HG02678 (cell line): ENCODE measurements around the gene TMBIM4.

ENCODE experiments used
- ATAC-seq: cut with Tn5 transposase; IDR thresholded peaks from one replicate; pipeline ENCODE4 v1.9.1; 2021; ENCODE audit warnings: mild to moderate bottlenecking, moderate library complexity; ENCODE audit not compliant: unreplicated experiment

Gene TMBIM4

DNA sequence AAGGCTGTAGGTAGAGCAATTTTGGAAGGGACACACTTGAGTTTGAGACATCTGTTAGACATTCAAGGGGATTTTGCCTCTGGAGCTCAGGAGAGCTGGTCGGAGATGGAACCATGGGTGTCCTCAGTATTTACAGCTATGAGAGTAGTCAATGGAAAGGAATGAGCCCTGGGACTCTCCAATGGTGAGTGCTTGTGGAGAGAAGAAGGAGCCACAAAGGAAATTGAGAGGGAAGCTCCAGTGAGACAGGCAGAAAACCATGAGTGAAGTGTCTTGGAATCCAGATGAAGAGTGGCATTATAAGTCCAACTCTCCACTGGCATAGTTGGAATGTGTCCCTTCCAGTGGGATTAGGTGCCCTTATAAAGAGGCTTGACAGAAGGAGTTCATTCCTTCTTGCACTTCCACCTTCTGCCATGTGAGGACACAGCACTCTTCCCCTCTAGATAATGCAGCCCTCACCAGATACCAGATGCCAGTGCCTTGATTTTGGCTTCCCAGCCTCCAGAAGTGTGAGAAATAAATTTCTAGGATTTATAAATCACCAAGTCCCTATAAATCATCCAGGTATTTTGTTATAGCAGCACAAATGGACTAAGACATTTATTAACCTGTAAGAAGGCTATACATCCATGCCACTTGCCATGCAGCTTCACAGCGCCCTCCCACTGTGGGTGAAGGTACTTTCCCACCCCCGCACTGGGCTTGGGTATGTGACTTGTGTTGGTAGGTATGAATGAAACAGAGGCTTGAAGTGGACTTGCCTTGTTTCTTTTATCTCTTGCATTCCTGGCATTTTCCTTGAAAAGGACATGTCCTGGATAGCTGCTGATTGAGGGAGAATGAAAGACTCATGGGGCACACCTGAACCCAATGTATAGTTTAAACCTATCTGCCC lies 66.5 kb downstream of the TMBIM4 start:
- ATAC-seq = no peak

DNA sequence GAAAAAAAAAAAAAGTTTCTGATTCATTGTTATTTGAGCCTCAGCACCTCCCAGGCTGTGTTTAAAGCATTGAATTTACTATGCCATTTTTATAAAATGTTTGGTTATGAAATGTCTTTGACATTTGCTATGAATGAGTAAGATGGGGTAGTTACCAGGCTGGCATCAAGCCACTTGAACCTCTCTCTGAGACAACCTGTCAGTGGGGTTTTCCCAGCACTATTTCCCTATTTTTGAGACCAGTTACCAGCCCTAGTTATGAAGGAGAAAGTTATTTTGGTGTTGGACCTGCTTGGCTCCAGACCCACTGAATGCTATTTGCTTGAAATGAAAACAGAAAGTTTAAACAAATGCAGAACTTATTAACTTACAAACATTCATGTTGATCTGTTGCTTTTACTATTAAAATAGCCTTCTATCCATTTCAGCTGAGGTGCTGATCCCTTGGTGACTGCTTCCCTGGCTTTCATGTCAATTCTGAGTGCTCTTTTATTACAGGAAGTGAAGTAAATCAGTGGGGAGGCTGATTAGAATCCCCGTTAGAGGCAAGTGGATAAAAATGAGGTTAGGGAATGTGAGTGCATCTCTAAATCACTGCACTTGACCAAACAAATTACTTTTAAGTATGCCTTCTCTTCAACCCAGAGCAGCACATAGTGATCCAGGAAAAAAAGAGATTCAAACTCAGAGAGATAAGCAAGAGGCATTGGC lies 77.1 kb downstream of the TMBIM4 start:
- ATAC-seq = peak; percentile 63

DNA sequence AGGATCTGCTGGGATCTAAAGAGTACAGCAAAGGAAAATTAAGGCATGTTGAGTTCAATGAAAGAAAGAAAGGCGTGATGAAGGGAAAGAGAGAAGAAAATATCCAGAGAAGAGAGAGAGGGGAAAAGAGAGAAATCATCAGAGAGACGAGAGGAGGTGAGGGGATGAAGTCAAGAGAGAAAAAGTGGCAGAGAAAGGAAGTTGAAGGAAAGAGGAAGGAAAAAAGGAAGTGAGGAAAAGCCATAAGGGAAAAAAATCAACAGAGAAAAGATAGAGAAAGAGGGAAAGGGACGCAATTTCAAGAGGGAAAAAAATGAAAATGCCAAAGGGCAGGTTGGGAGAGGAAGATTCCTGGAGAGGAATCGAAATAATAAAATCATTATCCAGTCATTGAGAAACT lies 79.6 kb downstream of the TMBIM4 start:
- no peak for ATAC-seq

DNA sequence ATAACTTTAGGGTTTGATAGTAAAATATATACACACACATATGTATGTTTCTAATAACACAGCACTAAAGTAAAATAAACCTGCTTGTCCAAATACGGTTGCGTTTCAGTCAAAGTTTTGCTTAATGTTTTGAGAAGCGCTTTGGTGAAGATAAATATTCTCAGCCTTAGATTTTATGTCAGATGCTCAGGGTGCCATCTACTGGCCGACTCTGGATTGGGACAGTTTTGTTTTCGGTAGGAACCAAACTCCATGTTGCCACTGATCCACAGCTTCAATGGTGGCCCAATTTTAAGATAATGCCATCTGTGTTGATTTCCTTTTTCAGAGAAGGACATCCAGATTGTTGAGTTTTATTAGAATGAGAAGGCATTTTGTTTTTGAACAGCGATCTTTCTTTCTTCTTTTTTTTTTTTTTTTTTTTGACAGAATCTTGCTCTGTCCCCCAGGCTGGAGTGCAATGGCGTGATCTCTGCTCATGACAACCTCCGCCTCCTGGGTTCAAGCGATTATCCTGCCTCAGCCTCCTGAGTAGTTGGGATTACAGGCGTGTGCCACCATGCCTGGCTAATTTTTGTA lies 82.3 kb downstream of the TMBIM4 start:
- peak; percentile 78 for ATAC-seq

DNA sequence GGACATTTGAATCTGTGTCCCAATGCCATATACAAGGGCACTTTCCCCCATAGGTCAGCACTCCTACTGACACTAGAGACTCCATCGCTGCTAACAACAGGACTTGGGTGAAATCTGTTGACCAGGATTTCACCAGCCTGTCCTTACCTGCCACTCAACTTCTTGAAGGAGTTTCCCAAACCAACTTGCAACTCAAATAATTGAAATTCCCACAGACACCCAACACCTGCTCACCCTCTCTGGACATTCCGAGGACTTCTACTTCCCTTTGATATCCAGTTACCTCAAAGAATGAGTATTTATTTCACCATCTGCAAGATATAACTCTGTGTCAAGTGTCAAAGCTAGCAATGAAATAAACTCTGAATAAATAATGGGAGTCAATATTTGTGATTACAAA lies 83.8 kb downstream of the TMBIM4 start:
- ATAC-seq = no peak
